ENCODE measurements around the gene PDE7B.

GRCh38 chr6:136073216-136073615 is 221.7 kb downstream of the PDE7B start:
- TF ChIP-seq EZH2 (IDR thresholded peaks at IDR 0.05; ENCODE audit: insufficient read depth, poor library complexity, severe bottlenecking), result no peak
- TF ChIP-seq EZH2phosphoT487 (IDR thresholded peaks at IDR 0.05; ENCODE audit: insufficient read depth, low read depth), result no peak
